ENCODE results near the gene SAG.

- TF ChIP-seq CTCF (IDR thresholded peaks at IDR 0.05) (no peak), POLR2A (IDR thresholded peaks at IDR 0.05) (no peak), EP300 (IDR thresholded peaks at IDR 0.05) (no peak), POLR2AphosphoS5 (IDR thresholded peaks at IDR 0.05) (no peak)
These were observed 33.7 kb downstream of the SAG start for GRCh38 chr2:233341296-233341695.

All from stomach (tissue), 4 donors.